ENCODE results near the gene ZNF239. TPM values are rescaled to one million over a fixed set of nuclear protein-coding genes. Genes with fewer than 3 reads are reported as not detected.
"Not testable (repeated sequence)": the region's sequence is repeated elsewhere in the genome, so short reads cannot be mapped to it uniquely, and the experiment has no call there.

The ZNF239 gene
- total RNA-seq, 1 donor from 2014 or later = 16.9 TPM

- DNase-seq (ENCODE audit: low spot score) = no peak
- TF ChIP-seq EZH2phosphoT487 (IDR thresholded peaks at IDR 0.05) = no peak
- no peak for TF ChIP-seq CTCF (IDR thresholded peaks at IDR 0.05)
- no peak for TF ChIP-seq EZH2 (IDR thresholded peaks at IDR 0.05)
- Histone ChIP-seq H4K20me1 (ENCODE audit: low read depth) (no peaks in the 10 kb centered on the region), H3K4me3 (peak overlapping the region; percentile 61), H3F3A (ENCODE audit: low read depth) (no peaks in the 10 kb centered on the region), H3K27ac (no peak overlapping the region), H3K27me3 (peaks cover 7% of the 10 kb centered on the region), H2AFZ (replicated peaks) (peak overlapping the region; percentile 93), H3K9me3 (ENCODE audit: low read depth) (no peaks in the 10 kb centered on the region), H3K4me2 (peak overlapping the region; percentile 97), H3K79me2 (ENCODE audit: low read depth) (no peaks in the 10 kb centered on the region), H3K4me1 (peaks cover 8% of the 10 kb centered on the region), H3K9ac (no peak overlapping the region), H3K36me3 (no peaks in the 10 kb centered on the region)
- peaks cover 5% of the 10 kb centered on the region for H3K27me3 Mint-ChIP-seq (ENCODE audit: insufficient read depth, low read depth)
- H3K4me1 Mint-ChIP-seq = peaks cover 10% of the 10 kb centered on the region
- no peak overlapping the region for H3K27ac Mint-ChIP-seq
- peak overlapping the region; percentile 87 for H3K4me3 Mint-ChIP-seq
- peaks cover 7% of the 10 kb centered on the region for H3K9me3 Mint-ChIP-seq
- H3K36me3 Mint-ChIP-seq = peaks cover 22% of the 10 kb centered on the region
These were observed 32.8 kb upstream of the ZNF239 start for GRCh38 chr10:43607199-43607573.

DNA sequence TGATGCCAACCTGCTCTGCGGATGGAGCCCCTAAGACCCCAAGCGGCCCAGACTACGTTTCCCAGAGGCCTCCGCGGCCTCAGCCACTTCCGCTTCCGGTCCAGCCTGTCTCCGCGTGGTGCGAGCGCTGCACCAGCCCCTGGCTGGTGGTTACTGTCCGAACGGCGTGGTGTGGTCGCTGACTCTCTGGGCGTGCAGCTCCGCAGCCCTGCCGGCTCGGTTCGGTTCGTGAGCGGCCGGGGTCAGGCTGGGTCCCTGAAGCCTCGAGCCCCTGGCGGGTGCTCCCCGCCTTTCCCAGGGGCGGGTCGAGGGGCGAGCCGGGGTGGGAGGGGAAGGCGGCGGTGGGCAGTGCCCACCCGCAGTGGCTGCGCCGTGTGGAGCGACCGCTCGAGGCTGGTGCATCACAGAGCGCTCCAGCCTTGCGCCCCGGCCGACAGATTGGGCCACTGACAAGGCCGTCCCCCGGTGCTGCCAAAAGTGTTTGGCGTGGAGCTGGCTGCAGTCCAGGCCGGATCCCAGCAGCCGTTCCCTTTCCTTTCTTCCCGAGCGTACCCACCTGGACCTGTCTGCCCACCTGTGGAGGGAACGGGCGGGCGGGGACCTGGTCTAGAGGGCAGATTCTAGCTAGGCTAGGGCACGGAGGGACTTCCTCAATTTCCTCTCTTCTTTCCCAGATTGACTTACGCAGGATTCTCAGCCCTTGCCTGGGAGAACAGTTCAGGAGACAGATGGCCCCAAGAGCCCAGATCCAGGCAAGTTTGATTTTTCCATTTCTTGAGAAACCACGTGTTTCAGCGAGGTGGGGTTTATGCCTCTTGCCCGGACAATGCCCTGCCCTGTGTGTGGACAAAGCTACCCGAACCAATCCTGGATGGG, 32.1 kb upstream of the ZNF239 start, which contains the start of gene ZNF485:
TSS of gene ZNF485 (plus strand) at position 116 of the 876 bp plus-strand sequence. CDS start at position 729, 613 bp downstream.
- no peaks in the 10 kb centered on the region for H3K9me3 ChIP-seq (ENCODE audit: low read depth)
- peaks cover 17% of the 10 kb centered on the region for H3K36me3 Mint-ChIP-seq
- TF ChIP-seq EZH2phosphoT487 (IDR thresholded peaks at IDR 0.05) (no peak), EZH2 (IDR thresholded peaks at IDR 0.05) (no peak), CTCF (IDR thresholded peaks at IDR 0.05) (no peak)
- H4K20me1 ChIP-seq (ENCODE audit: low read depth) = no peaks in the 10 kb centered on the region
- H3K9ac ChIP-seq = no peak within 1 kb of the TSS
- peak; percentile 81 for DNase-seq (ENCODE audit: low spot score)
- peaks cover 8% of the 10 kb centered on the region for H3K4me1 ChIP-seq
- H3K4me2 ChIP-seq = peak within 1 kb of the TSS; percentile 97
- H3K36me3 ChIP-seq = no peaks in the 10 kb centered on the region
- H3K27ac Mint-ChIP-seq = no peak within 1 kb of the TSS
- no peak within 1 kb of the TSS for H3K27ac ChIP-seq
- peaks cover 7% of the 10 kb centered on the region for H3K27me3 ChIP-seq
- H3K79me2 ChIP-seq (ENCODE audit: low read depth) = no peaks in the 10 kb centered on the region
- peak within 1 kb of the TSS; percentile 87 for H3K4me3 Mint-ChIP-seq
- H3K9me3 Mint-ChIP-seq = peaks cover 7% of the 10 kb centered on the region
- H3K27me3 Mint-ChIP-seq (ENCODE audit: insufficient read depth, low read depth) = peaks cover 8% of the 10 kb centered on the region
- H3F3A ChIP-seq (ENCODE audit: low read depth) = no peaks in the 10 kb centered on the region
- peak within 1 kb of the TSS; percentile 61 for H3K4me3 ChIP-seq
- peak within 1 kb of the TSS; percentile 93 for H2AFZ ChIP-seq (replicated peaks)
- H3K4me1 Mint-ChIP-seq = peaks cover 10% of the 10 kb centered on the region

DNA sequence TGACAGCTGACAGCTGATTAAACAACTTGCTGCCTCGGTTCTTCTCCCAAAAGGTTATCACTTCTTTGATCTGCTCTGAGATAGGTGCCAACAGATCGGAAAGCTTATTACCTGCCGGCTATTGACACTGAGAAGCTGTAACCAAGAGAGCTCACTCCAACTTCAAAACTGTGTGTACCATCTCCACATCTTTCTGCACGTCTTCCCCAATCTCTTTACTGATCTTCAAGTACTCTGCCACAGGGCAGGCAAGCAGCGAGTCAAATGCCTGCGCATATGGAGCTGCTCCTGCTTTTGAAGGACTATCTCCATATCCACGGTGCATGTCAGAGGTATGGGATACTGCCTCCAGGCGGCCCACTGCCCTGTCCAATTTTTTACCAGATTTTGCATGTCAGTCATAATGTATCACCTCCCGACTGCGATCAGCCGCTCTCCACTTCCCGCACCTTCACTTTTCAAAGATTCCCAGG, 31.5 kb upstream of the ZNF239 start:
- Histone ChIP-seq H3K36me3 (no peaks in the 10 kb centered on the region), H2AFZ (replicated peaks) (peak overlapping the region; percentile 93), H4K20me1 (ENCODE audit: low read depth) (no peaks in the 10 kb centered on the region), H3K27ac (no peak overlapping the region), H3K4me2 (peak overlapping the region; percentile 97), H3K79me2 (ENCODE audit: low read depth) (no peaks in the 10 kb centered on the region), H3K9ac (no peak overlapping the region), H3K4me1 (peaks cover 8% of the 10 kb centered on the region), H3K4me3 (peak overlapping the region; percentile 61), H3K27me3 (peaks cover 7% of the 10 kb centered on the region), H3K9me3 (ENCODE audit: low read depth) (no peaks in the 10 kb centered on the region), H3F3A (ENCODE audit: low read depth) (no peaks in the 10 kb centered on the region)
- Mint-ChIP-seq H3K4me3 (peak overlapping the region; percentile 87), H3K36me3 (peaks cover 17% of the 10 kb centered on the region), H3K27me3 (ENCODE audit: insufficient read depth, low read depth) (peaks cover 8% of the 10 kb centered on the region), H3K4me1 (peaks cover 10% of the 10 kb centered on the region), H3K9me3 (peaks cover 7% of the 10 kb centered on the region), H3K27ac (no peak overlapping the region)
- DNase-seq (ENCODE audit: low spot score) = no peak
- TF ChIP-seq EZH2 (IDR thresholded peaks at IDR 0.05) (no peak), CTCF (IDR thresholded peaks at IDR 0.05) (no peak), EZH2phosphoT487 (IDR thresholded peaks at IDR 0.05) (no peak)

DNA sequence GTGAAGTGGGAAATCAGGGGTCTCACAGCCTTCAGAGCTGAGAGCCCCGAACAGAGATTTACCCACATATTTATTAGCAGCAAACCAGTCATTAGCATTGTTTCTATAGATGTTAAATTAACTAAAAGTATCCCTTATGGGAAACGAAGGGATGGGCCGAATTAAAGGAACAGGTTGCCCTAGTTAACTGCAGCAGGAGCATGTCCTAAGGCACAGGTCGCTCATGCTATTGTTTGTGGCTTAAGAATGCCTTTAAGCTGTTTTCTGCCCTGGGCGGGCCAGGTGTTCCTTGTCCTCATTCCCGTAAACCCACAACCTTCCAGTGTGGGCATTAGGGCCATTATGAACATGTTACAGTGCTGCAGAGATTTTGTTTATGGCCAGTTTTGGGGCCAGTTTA, 27.2 kb upstream of the ZNF239 start:
- not testable (repeated sequence) for H3K4me1 Mint-ChIP-seq; H2AFZ ChIP-seq (replicated peaks); H3K4me3 ChIP-seq; H3K27ac ChIP-seq; H3K27me3 ChIP-seq; H3K9ac ChIP-seq; H3K36me3 Mint-ChIP-seq; H3K9me3 ChIP-seq (ENCODE audit: low read depth); H3K4me1 ChIP-seq; H3F3A ChIP-seq (ENCODE audit: low read depth); H3K79me2 ChIP-seq (ENCODE audit: low read depth); H3K27me3 Mint-ChIP-seq (ENCODE audit: insufficient read depth, low read depth); H3K36me3 ChIP-seq; H3K4me3 Mint-ChIP-seq; H3K27ac Mint-ChIP-seq; DNase-seq (ENCODE audit: low spot score); H4K20me1 ChIP-seq (ENCODE audit: low read depth); H3K4me2 ChIP-seq
- peaks cover 11% of the 10 kb centered on the region for H3K9me3 Mint-ChIP-seq

Measured in neural progenitor cell (in vitro differentiated cells).